ENCODE measurements around the gene ADGRG6. TPM values are rescaled to one million over a fixed set of nuclear protein-coding genes. Genes with fewer than 3 reads are reported as not detected.

The ADGRG6 gene
- total RNA-seq, 2 donors from 2014 or later = 17.0 to 17.9 TPM

- H3K9ac ChIP-seq (ENCODE audit: low read depth in 2 of 2, low read length in 2 of 2) = no peak overlapping the region
- intact Hi-C loops (cut with DNase I) = no loop called here
- H3K4me1 ChIP-seq = no peaks in the 10 kb centered on the region
- no peak for DNase-seq
- no peak overlapping the region for H3K27ac ChIP-seq
- no peak overlapping the region for H3K4me3 ChIP-seq
- TF ChIP-seq, protein P1, sequence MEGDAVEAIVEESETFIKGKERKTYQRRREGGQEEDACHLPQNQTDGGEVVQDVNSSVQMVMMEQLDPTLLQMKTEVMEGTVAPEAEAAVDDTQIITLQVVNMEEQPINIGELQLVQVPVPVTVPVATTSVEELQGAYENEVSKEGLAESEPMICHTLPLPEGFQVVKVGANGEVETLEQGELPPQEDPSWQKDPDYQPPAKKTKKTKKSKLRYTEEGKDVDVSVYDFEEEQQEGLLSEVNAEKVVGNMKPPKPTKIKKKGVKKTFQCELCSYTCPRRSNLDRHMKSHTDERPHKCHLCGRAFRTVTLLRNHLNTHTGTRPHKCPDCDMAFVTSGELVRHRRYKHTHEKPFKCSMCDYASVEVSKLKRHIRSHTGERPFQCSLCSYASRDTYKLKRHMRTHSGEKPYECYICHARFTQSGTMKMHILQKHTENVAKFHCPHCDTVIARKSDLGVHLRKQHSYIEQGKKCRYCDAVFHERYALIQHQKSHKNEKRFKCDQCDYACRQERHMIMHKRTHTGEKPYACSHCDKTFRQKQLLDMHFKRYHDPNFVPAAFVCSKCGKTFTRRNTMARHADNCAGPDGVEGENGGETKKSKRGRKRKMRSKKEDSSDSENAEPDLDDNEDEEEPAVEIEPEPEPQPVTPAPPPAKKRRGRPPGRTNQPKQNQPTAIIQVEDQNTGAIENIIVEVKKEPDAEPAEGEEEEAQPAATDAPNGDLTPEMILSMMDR (IDR thresholded peaks at IDR 0.05) = no peak
- H3K27me3 ChIP-seq = no peaks in the 10 kb centered on the region
- no peaks in the 10 kb centered on the region for H3K36me3 ChIP-seq
- no peaks in the 10 kb centered on the region for H3K9me3 ChIP-seq
These were observed 11.5 kb downstream of the ADGRG6 start for GRCh38 chr6:142313284-142313683.

GRCh38 chr6:142316791-142317368, 15.1 kb downstream of the ADGRG6 start:
- H3K27me3 ChIP-seq = no peaks in the 10 kb centered on the region
- no peak overlapping the region for H3K4me3 ChIP-seq
- H3K9me3 ChIP-seq = no peaks in the 10 kb centered on the region
- no peak overlapping the region for H3K9ac ChIP-seq (ENCODE audit: low read depth in 2 of 2, low read length in 2 of 2)
- DNase-seq = no peak
- no peak overlapping the region for H3K27ac ChIP-seq
- no peaks in the 10 kb centered on the region for H3K4me1 ChIP-seq
- no peaks in the 10 kb centered on the region for H3K36me3 ChIP-seq
- TF ChIP-seq, protein P1 (IDR thresholded peaks at IDR 0.05) = no peak
- intact Hi-C loops (cut with DNase I) = no loop called here

DNA sequence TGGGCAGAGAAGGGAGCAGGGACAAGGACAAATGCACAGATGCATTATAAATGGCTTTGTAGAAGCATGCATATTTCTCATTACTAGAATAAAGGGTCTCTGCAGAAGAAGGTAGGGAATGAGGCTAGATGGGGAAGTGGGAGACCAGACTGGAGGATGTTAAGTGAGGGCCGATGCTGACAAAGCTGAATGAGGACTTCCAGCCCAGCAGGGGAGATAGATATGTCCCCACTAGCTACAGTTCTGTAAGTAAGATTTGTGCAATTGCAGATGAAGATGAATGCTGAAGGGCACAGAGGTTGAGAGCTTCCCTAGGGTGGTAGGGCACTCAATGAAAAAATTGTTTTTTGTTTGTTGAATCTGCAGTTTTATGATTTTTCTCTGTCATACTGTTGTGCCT, 16.9 kb downstream of the ADGRG6 start:
- TF ChIP-seq, protein P1 (IDR thresholded peaks at IDR 0.05) = no peak
- intact Hi-C loops (cut with DNase I) = no loop called here
- H3K9me3 ChIP-seq = no peaks in the 10 kb centered on the region
- no peak overlapping the region for H3K9ac ChIP-seq (ENCODE audit: low read depth in 2 of 2, low read length in 2 of 2)
- no peaks in the 10 kb centered on the region for H3K36me3 ChIP-seq
- DNase-seq = no peak
- H3K4me1 ChIP-seq = peaks cover 5% of the 10 kb centered on the region
- H3K4me3 ChIP-seq = no peak overlapping the region
- H3K27me3 ChIP-seq = no peaks in the 10 kb centered on the region
- no peak overlapping the region for H3K27ac ChIP-seq

DNA sequence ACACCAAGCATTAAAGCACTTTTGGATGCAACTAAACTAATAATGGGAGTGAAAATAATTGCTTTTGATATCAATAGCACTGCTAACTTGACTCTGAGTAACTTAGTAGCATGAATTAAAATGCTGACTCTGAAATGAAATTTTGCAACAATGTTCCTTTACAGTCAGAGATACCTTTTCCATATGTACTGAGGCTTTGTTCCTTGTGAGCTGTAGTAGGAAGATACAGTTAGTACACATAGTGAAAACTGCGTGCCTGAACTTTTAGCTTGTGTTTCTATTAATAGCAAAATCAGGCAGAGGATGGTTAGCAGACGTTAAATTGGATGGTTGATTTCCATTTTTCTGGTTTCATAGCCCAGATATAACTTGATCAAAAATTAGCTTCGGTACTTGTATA, 18.6 kb downstream of the ADGRG6 start:
- H3K4me1 ChIP-seq = peaks cover 5% of the 10 kb centered on the region
- H3K27me3 ChIP-seq = no peaks in the 10 kb centered on the region
- H3K9ac ChIP-seq (ENCODE audit: low read depth in 2 of 2, low read length in 2 of 2) = no peak overlapping the region
- H3K9me3 ChIP-seq = no peaks in the 10 kb centered on the region
- intact Hi-C loops (cut with DNase I) = no loop called here
- no peak for DNase-seq
- TF ChIP-seq, protein P1 (IDR thresholded peaks at IDR 0.05) = no peak
- H3K27ac ChIP-seq = no peak overlapping the region
- H3K4me3 ChIP-seq = no peak overlapping the region
- H3K36me3 ChIP-seq = no peaks in the 10 kb centered on the region

- H3K27me3 ChIP-seq = no peaks in the 10 kb centered on the region
- H3K9me3 ChIP-seq = no peaks in the 10 kb centered on the region
- no peak for DNase-seq
- H3K4me1 ChIP-seq = peaks cover 5% of the 10 kb centered on the region
- intact Hi-C loops (cut with DNase I) = no loop called here
- H3K36me3 ChIP-seq = no peaks in the 10 kb centered on the region
- H3K9ac ChIP-seq (ENCODE audit: low read depth in 2 of 2, low read length in 2 of 2) = no peak overlapping the region
- H3K4me3 ChIP-seq = no peak overlapping the region
- TF ChIP-seq, protein P1 (IDR thresholded peaks at IDR 0.05) = no peak
- no peak overlapping the region for H3K27ac ChIP-seq
These were observed 19.6 kb downstream of the ADGRG6 start for GRCh38 chr6:142321451-142321850.

Measured in colonic mucosa (tissue), 4 donors.